HepG2 (cell line): ENCODE measurements around the gene ITK. TPM values are rescaled to one million over a fixed set of nuclear protein-coding genes. Genes with fewer than 3 reads are reported as not detected.

Experiments used
- BRCA1 ChIP-seq: sonication (generic); formaldehyde crosslinking; IDR thresholded peaks from 2 replicates; pipeline ENCODE4 v1.4.0; 2020; ENCODE audit warnings: missing genetic modification reagents
- CENPT ChIP-seq: sonication (generic); formaldehyde crosslinking; IDR thresholded peaks from 2 replicates; pipeline ENCODE4 v1.8.0; 2022; ENCODE audit warnings: low read depth, mild to moderate bottlenecking, moderate library complexity, missing genetic modification reagents
- GZF1 ChIP-seq: sonication (generic); formaldehyde crosslinking; IDR thresholded peaks from 2 replicates; pipeline ENCODE4 v1.5.1; 2020; ENCODE audit warnings: mild to moderate bottlenecking, missing genetic modification reagents
- ZFP41 ChIP-seq: sonication (generic); formaldehyde crosslinking; IDR thresholded peaks from 2 replicates; pipeline ENCODE4 v1.4.0; 2020; ENCODE audit warnings: mild to moderate bottlenecking, missing genetic modification reagents, borderline replicate concordance
- ZMYM3 ChIP-seq: sonication (generic); formaldehyde crosslinking; IDR thresholded peaks from 2 replicates; pipeline ENCODE4 v1.5.1; 2020; ENCODE audit warnings: mild to moderate bottlenecking, missing genetic modification reagents
- ZNF124 ChIP-seq: sonication (generic); formaldehyde crosslinking; IDR thresholded peaks from 2 replicates; pipeline ENCODE4 v1.4.0; 2020; ENCODE audit warnings: missing genetic modification reagents
- ZNF567 ChIP-seq: sonication (generic); formaldehyde crosslinking; IDR thresholded peaks from 2 replicates; pipeline ENCODE4 v1.8.1; 2023; ENCODE audit warnings: mild to moderate bottlenecking, missing genetic modification reagents, borderline replicate concordance
- polyA plus RNA-seq, 8 experiments: library from polyadenylated mRNA; depleted of rRNA in 3 of 8; stranded (reverse) in 7 of 8; unstranded in 1 of 8; fragments of >200 nt; fragmentation: Illumina TruSeq in 4 of 8; extraction: Trizol in 4 of 8; gene quantifications; 2 replicates each; pipeline versions ENCODE4 v1.2.1 to v1.2.3, GENCODE V29; 2011 to 2016; ENCODE audit warnings: low read depth in 4 of 8, missing spikeins in 1 of 8, mixed read lengths in 1 of 8; ENCODE audit not compliant: insufficient read depth in 1 of 8
- total RNA-seq, 5 experiments: library from RNA; depleted of rRNA; stranded (reverse); fragments of >200 nt; fragmentation: Illumina TruSeq; extraction: Trizol; gene quantifications; 2 replicates each; pipeline ENCODE4 v1.2.3, GENCODE V29; 2016; ENCODE audit warnings: low read depth in 1 of 5
- TF ChIP-seq, protein P1 (sequence below): sonication (generic); formaldehyde crosslinking; IDR thresholded peaks from one replicate; pipeline ENCODE4 v1.5.1; 2020; ENCODE audit warnings: mild to moderate bottlenecking, missing genetic modification reagents; ENCODE audit errors: not compliant biosample characterization
- TF ChIP-seq, protein P2 (sequence below): sonication (generic); formaldehyde crosslinking; IDR thresholded peaks from 2 replicates; pipeline ENCODE4 v1.4.0; 2020; ENCODE audit warnings: missing genetic modification reagents, mild to moderate bottlenecking, borderline replicate concordance
- TF ChIP-seq, protein P3 (sequence below): IDR thresholded peaks from 2 replicates; pipeline ENCODE4 v1.6.1; 2016
- TF ChIP-seq, protein P4 (sequence below): IDR thresholded peaks from 2 replicates; pipeline ENCODE4 v1.4.0; 2020; ENCODE audit warnings: mild to moderate bottlenecking, missing genetic modification reagents
- TF ChIP-seq, protein P5 (sequence below): sonication (generic); formaldehyde crosslinking; IDR thresholded peaks from 2 replicates; pipeline ENCODE4 v1.5.0; 2020; ENCODE audit warnings: missing genetic modification reagents, mild to moderate bottlenecking, borderline replicate concordance

The ITK gene
- total and polyA plus RNA-seq, 2 of the 13 experiments (the other 11 are each of a cell fraction or from before 2014, with no cell fraction given) = 0.01 TPM; not detected in 1

DNA sequence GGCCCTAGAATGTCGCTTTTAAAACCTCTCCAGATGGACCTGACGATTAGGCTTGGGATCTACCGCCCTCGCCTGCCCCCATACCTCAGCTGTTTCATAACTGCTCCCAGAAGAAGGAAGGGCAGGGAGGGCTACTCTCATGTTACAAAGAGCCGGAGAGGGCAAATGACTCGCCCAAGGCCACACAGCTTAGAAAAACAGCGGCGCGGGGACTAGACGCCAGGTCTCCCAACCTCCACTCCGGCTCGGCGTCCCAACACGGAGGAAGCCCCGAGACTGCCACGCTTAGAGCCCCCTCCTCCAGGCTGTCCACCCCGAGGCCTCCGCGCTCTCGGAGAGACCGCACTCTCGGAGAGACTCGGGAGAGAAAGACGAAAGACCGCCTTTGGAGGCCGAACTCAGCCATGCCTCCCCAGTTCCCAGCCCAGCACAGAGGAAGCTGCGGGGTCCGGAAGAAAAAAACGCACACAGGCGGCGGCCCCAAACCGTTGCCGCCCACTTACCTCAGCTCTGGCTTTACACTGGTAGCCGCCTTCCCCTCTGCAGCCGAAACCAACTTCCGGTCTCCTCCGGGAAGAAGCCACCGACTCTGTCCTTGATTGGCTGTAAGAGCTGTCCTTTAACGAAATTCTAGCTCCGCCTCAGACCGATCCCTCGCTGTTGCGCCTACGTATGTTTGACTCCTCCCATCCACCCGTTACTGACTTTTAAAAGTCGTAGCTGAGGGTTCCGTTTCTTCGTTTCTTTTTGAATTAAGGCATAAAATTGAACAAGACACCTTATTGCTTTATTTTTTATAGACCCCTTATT lies 38.1 kb upstream of the ITK start, which contains the start of gene MED7 (continued):
- TF ChIP-seq, protein P1, sequence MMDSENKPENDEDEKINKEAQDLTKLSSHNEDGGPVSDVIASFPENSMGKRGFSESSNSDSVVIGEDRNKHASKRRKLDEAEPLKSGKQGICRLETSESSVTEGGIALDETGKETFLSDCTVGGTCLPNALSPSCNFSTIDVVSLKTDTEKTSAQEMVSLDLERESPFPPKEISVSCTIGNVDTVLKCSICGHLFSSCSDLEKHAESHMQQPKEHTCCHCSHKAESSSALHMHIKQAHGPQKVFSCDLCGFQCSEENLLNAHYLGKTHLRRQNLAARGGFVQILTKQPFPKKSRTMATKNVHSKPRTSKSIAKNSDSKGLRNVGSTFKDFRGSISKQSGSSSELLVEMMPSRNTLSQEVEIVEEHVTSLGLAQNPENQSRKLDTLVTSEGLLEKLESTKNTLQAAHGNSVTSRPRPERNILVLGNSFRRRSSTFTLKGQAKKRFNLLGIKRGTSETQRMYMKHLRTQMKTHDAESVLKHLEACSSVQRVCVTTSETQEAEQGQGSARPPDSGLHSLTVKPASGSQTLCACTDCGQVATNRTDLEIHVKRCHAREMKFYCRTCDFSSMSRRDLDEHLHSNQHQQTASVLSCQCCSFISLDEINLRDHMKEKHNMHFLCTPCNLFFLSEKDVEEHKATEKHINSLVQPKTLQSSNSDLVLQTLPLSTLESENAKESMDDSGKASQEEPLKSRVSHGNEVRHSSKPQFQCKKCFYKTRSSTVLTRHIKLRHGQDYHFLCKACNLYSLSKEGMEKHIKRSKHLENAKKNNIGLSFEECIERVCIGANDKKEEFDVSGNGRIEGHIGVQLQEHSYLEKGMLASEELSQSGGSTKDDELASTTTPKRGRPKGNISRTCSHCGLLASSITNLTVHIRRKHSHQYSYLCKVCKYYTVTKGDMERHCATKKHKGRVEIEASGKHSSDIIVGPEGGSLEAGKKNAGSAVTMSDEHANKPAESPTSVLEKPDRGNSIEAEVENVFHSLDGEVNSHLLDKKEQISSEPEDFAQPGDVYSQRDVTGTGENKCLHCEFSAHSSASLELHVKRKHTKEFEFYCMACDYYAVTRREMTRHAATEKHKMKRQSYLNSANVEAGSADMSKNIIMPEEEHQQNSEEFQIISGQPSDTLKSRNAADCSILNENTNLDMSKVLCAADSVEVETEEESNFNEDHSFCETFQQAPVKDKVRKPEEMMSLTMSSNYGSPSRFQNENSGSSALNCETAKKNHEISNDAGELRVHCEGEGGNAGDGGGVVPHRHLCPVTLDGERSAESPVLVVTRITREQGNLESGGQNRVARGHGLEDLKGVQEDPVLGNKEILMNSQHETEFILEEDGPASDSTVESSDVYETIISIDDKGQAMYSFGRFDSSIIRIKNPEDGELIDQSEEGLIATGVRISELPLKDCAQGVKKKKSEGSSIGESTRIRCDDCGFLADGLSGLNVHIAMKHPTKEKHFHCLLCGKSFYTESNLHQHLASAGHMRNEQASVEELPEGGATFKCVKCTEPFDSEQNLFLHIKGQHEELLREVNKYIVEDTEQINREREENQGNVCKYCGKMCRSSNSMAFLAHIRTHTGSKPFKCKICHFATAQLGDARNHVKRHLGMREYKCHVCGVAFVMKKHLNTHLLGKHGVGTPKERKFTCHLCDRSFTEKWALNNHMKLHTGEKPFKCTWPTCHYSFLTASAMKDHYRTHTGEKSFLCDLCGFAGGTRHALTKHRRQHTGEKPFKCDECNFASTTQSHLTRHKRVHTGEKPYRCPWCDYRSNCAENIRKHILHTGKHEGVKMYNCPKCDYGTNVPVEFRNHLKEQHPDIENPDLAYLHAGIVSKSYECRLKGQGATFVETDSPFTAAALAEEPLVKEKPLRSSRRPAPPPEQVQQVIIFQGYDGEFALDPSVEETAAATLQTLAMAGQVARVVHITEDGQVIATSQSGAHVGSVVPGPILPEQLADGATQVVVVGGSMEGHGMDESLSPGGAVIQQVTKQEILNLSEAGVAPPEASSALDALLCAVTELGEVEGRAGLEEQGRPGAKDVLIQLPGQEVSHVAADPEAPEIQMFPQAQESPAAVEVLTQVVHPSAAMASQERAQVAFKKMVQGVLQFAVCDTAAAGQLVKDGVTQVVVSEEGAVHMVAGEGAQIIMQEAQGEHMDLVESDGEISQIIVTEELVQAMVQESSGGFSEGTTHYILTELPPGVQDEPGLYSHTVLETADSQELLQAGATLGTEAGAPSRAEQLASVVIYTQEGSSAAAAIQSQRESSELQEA (CRISPR knock-in tag) = peak; percentile 84
- TF ChIP-seq, protein P2, sequence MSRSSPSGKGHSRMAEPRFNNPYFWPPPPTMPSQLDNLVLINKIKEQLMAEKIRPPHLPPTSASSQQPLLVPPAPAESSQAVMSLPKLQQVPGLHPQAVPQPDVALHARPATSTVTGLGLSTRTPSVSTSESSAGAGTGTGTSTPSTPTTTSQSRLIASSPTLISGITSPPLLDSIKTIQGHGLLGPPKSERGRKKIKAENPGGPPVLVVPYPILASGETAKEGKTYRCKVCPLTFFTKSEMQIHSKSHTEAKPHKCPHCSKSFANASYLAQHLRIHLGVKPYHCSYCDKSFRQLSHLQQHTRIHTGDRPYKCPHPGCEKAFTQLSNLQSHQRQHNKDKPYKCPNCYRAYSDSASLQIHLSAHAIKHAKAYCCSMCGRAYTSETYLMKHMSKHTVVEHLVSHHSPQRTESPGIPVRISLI = peak; percentile 89
- TF ChIP-seq CENPT = no peak
- TF ChIP-seq BRCA1 (CRISPR knock-in tag) = 0 out of 2 replicates have a peak, but pooled peaks have one; percentile 17
- TF ChIP-seq, protein P3, sequence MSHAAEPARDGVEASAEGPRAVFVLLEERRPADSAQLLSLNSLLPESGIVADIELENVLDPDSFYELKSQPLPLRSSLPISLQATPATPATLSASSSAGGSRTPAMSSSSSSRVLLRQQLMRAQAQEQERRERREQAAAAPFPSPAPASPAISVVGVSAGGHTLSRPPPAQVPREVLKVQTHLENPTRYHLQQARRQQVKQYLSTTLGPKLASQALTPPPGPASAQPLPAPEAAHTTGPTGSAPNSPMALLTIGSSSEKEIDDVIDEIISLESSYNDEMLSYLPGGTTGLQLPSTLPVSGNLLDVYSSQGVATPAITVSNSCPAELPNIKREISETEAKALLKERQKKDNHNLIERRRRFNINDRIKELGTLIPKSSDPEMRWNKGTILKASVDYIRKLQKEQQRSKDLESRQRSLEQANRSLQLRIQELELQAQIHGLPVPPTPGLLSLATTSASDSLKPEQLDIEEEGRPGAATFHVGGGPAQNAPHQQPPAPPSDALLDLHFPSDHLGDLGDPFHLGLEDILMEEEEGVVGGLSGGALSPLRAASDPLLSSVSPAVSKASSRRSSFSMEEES (CRISPR knock-in tag) = no peak
- TF ChIP-seq ZFP41 (CRISPR knock-in tag) = no peak
- TF ChIP-seq, protein P4, sequence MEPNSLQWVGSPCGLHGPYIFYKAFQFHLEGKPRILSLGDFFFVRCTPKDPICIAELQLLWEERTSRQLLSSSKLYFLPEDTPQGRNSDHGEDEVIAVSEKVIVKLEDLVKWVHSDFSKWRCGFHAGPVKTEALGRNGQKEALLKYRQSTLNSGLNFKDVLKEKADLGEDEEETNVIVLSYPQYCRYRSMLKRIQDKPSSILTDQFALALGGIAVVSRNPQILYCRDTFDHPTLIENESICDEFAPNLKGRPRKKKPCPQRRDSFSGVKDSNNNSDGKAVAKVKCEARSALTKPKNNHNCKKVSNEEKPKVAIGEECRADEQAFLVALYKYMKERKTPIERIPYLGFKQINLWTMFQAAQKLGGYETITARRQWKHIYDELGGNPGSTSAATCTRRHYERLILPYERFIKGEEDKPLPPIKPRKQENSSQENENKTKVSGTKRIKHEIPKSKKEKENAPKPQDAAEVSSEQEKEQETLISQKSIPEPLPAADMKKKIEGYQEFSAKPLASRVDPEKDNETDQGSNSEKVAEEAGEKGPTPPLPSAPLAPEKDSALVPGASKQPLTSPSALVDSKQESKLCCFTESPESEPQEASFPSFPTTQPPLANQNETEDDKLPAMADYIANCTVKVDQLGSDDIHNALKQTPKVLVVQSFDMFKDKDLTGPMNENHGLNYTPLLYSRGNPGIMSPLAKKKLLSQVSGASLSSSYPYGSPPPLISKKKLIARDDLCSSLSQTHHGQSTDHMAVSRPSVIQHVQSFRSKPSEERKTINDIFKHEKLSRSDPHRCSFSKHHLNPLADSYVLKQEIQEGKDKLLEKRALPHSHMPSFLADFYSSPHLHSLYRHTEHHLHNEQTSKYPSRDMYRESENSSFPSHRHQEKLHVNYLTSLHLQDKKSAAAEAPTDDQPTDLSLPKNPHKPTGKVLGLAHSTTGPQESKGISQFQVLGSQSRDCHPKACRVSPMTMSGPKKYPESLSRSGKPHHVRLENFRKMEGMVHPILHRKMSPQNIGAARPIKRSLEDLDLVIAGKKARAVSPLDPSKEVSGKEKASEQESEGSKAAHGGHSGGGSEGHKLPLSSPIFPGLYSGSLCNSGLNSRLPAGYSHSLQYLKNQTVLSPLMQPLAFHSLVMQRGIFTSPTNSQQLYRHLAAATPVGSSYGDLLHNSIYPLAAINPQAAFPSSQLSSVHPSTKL (CRISPR knock-in tag) = peak; percentile 13; the same call in 1 of the 2 replicates
- TF ChIP-seq ZNF124 (CRISPR knock-in tag) = peak; percentile 74; the same call in 1 of the 2 replicates
- TF ChIP-seq ZMYM3 (CRISPR knock-in tag) = peak; percentile 97
- TF ChIP-seq, protein P5, sequence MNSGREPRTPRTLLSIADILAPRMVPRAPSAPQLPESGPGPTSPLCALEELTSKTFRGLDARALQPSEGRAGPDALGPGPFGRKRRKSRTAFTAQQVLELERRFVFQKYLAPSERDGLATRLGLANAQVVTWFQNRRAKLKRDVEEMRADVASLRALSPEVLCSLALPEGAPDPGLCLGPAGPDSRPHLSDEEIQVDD (CRISPR knock-in tag) = no peak
- TF ChIP-seq ZNF567 (CRISPR knock-in tag) = no peak
- TF ChIP-seq GZF1 (CRISPR knock-in tag) = 0 out of 2 replicates have a peak, but pooled peaks have one; percentile 34
